SK-N-MC (cell line): Measurements from ENCODE around the gene GPX4.

Experiments
- EZH2 ChIP-seq: fragments of 200-600 bp; sonication (generic); IDR thresholded peaks from one replicate; pipeline ENCODE4 v1.6.1; 2017; ENCODE audit warnings: antibody characterized with exemption
- FOXP2 ChIP-seq: optimal IDR thresholded peaks from 2 replicates; pipeline ENCODE3; 2011; ENCODE audit warnings: mild to moderate bottlenecking, moderate library complexity; ENCODE audit not compliant: insufficient read depth; ENCODE audit errors: extremely low read length, control extremely low read depth
- POLR2AphosphoS5 ChIP-seq: IDR thresholded peaks from 2 replicates; pipeline ENCODE4 v1.6.1; 2012; ENCODE audit warnings: mild to moderate bottlenecking, low read depth, low read length, borderline replicate concordance

DNA sequence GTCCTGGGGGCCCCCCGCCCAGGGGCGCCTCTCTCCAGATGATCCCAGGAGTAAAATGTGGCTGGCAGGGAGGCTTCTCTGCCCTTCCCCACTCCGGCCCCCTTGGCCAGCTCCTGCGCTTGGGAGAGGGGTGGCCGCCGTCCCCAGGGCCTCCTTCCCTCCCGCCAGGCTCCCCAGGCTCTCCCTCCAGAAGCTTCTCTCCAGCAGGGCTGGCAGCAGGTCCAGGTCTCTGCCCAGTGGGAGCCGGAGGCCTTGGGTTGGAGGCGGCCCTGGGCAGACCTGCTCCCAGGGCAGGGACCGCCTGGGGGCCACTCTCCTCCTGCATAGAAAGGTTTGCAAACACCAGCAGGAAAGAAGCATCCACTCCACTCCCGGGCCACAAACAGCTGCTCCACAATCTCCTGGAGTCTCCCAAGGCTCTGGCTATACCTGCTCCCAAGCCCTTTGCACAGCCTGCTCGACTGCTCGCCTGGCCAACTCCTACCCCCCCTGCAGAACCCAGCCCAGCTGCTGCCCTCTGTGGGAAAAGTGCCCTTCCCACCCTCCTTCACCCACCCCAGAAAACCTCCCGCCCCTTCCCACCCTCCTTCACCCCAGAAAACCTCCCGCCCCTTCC, 44.2 kb downstream of the GPX4 start:
- TF ChIP-seq POLR2AphosphoS5: no peak
- TF ChIP-seq EZH2: no peak
- TF ChIP-seq FOXP2: no peak
